HG02943 (cell line): ENCODE results near the gene STIM2.
"Not testable (repeated sequence)": the region's sequence is repeated elsewhere in the genome, so short reads cannot be mapped to it uniquely, and the experiment has no call there.

Experiments used
- ATAC-seq: cut with Tn5 transposase; IDR thresholded peaks from one replicate; pipeline ENCODE4 v1.9.1; 2021; ENCODE audit warnings: mild to moderate bottlenecking, low read depth, moderate library complexity; ENCODE audit not compliant: unreplicated experiment

Gene STIM2

GRCh38 chr4:26947318-26947717, 86.7 kb downstream of the STIM2 start:
- ATAC-seq, result no peak

- no peak for ATAC-seq
Measured at GRCh38 chr4:26950446-26950845, 89.8 kb downstream of the STIM2 start.

GRCh38 chr4:26952891-26953290, 92.2 kb downstream of the STIM2 start:
- no peak for ATAC-seq

GRCh38 chr4:26953366-26953765, 92.7 kb downstream of the STIM2 start:
- no peak for ATAC-seq

GRCh38 chr4:26953770-26954423, 93.3 kb downstream of the STIM2 start:
- ATAC-seq, result no peak

GRCh38 chr4:26955241-26955640, 94.6 kb downstream of the STIM2 start:
- ATAC-seq, result no peak

GRCh38 chr4:26958925-26959653, 98.4 kb downstream of the STIM2 start:
- no peak for ATAC-seq

GRCh38 chr4:26959654-26960047, 99.0 kb downstream of the STIM2 start:
- no peak for ATAC-seq

- no peak for ATAC-seq
Measured at GRCh38 chr4:26962720-26963119, 102.1 kb downstream of the STIM2 start.

GRCh38 chr4:26964512-26964911, 103.9 kb downstream of the STIM2 start:
- ATAC-seq, result no peak

GRCh38 chr4:26964994-26965393, 104.4 kb downstream of the STIM2 start:
- no peak for ATAC-seq

- not testable (repeated sequence) for ATAC-seq
Measured at GRCh38 chr4:26975464-26976181, 115.0 kb downstream of the STIM2 start.

- ATAC-seq, result no peak
Measured at GRCh38 chr4:26978387-26979053, 117.9 kb downstream of the STIM2 start.

GRCh38 chr4:26984896-26985295, 124.3 kb downstream of the STIM2 start:
- no peak for ATAC-seq

GRCh38 chr4:26985873-26986272, 125.2 kb downstream of the STIM2 start:
- peak; percentile 91 for ATAC-seq

GRCh38 chr4:26987191-26987590, 126.5 kb downstream of the STIM2 start:
- no peak for ATAC-seq

- ATAC-seq, result no peak
Measured at GRCh38 chr4:26991057-26991456, 130.4 kb downstream of the STIM2 start.

- ATAC-seq, result peak; percentile 95
Measured at GRCh38 chr4:26992657-26993361, 132.2 kb downstream of the STIM2 start.

- no peak for ATAC-seq
Measured at GRCh38 chr4:26993539-26993938, 132.9 kb downstream of the STIM2 start.

- ATAC-seq, result no peak
Measured at GRCh38 chr4:26993967-26994366, 133.3 kb downstream of the STIM2 start.
